ENCODE measurements around the gene TRAPPC14. TPM values are rescaled to one million over a fixed set of nuclear protein-coding genes. Genes with fewer than 3 reads are reported as not detected.

The TRAPPC14 gene
- total RNA-seq, 2 donors from 2014 or later, result 24.7 to 30.0 TPM

DNA sequence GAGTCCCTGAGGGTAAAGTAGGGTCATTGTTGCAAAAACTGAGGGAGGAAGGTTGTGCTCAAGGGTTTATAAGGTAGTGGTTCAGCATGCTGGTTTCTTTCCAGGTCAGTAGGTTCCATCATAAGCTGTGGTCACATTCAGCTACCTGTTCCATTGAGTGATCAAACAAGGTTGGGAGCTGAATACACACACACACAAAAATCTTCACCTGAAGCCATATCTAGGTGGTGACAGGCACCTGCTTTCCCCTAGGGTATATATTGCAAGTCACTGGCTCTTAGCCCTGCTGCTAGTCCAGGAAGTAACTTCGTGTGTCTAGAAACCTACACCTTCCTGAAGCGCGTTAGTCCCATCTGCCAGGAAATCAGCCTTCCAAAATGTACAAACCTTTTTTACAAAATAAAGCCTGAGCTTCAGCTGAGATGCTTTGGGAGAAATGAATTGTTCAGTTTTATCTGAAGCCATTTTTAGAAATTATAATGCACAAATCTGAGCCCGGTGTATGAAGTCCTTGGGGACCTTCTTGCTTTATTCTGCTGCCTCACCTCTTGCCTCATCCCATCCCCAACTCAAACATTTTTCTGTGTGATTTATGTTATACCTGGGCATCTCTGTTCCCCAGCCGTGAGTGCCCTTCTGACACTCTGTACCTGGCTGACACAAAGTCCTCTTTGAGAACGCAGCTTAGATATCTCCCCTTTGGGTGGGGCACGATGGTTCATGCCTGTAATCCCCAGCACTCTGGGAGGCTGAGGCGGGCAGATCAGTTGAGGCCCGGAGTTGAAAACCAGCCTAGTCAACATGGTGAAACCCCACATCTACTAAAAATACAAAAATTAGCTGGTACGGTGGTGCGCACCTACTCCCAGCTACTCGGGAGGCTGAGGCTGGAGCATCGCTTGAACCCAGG lies 20.4 kb downstream of the TRAPPC14 start:
- TF ChIP-seq CTCF (conservative IDR thresholded peaks at IDR 0.05), result no peak
- no peak overlapping the region for H3K4me3 Mint-ChIP-seq
- H3K9ac ChIP-seq (ENCODE audit: extremely low read depth, low read length, poor library complexity, severe bottlenecking), result no peak overlapping the region
- no peaks in the 10 kb centered on the region for H3K36me3 ChIP-seq (ENCODE audit: control insufficient read depth, insufficient read depth, low read length)
- H3K4me1 Mint-ChIP-seq, result peaks cover 3% of the 10 kb centered on the region
- no peaks in the 10 kb centered on the region for H3K36me3 Mint-ChIP-seq (ENCODE audit: low read depth)
- WGBS, 2 experiments (ENCODE audit: insufficient coverage in 1 of 2, insufficient read length in 1 of 2), result 78 to 93% methylated on average over 3 to 13 of the region's 13 CpGs
- peaks cover 17% of the 10 kb centered on the region for H3K27me3 Mint-ChIP-seq (ENCODE audit: insufficient read depth)
- H3K9me3 Mint-ChIP-seq, result no peaks in the 10 kb centered on the region
- H3K4me3 ChIP-seq (ENCODE audit: low read length), result no peak overlapping the region
- H3K9me3 ChIP-seq (ENCODE audit: control insufficient read depth, low read length), result no peaks in the 10 kb centered on the region
- H3K4me1 ChIP-seq (ENCODE audit: control insufficient read depth, insufficient read depth, low read length), result no peaks in the 10 kb centered on the region
- no peak overlapping the region for H3K27ac ChIP-seq (ENCODE audit: low read depth, low read length)
- H3K27me3 ChIP-seq (ENCODE audit: control insufficient read depth, insufficient read depth, low read length, poor library complexity, severe bottlenecking), result no peaks in the 10 kb centered on the region
- DNase-seq, result no peak
- H3K27ac Mint-ChIP-seq, result no peak overlapping the region

GRCh38 chr7:100132697-100133151 lies 25.8 kb downstream of the TRAPPC14 start:
- no peak overlapping the region for H3K27ac ChIP-seq (ENCODE audit: low read depth, low read length)
- Mint-ChIP-seq H3K4me3 (no peak overlapping the region), H3K36me3 (ENCODE audit: low read depth) (no peaks in the 10 kb centered on the region), H3K27ac (no peak overlapping the region), H3K4me1 (peaks cover 3% of the 10 kb centered on the region), H3K27me3 (ENCODE audit: insufficient read depth) (peaks cover 36% of the 10 kb centered on the region), H3K9me3 (no peaks in the 10 kb centered on the region)
- WGBS, 2 experiments (ENCODE audit: insufficient coverage in 1 of 2, insufficient read length in 1 of 2), result 29 to 33% methylated on average over 2 to 3 of the region's 3 CpGs
- H3K27me3 ChIP-seq (ENCODE audit: control insufficient read depth, insufficient read depth, low read length, poor library complexity, severe bottlenecking), result peaks cover 12% of the 10 kb centered on the region
- H3K9me3 ChIP-seq (ENCODE audit: control insufficient read depth, low read length), result no peaks in the 10 kb centered on the region
- no peak overlapping the region for H3K9ac ChIP-seq (ENCODE audit: extremely low read depth, low read length, poor library complexity, severe bottlenecking)
- H3K4me3 ChIP-seq (ENCODE audit: low read length), result no peak overlapping the region
- DNase-seq, result peak; percentile 90
- H3K4me1 ChIP-seq (ENCODE audit: control insufficient read depth, insufficient read depth, low read length), result no peaks in the 10 kb centered on the region
- no peaks in the 10 kb centered on the region for H3K36me3 ChIP-seq (ENCODE audit: control insufficient read depth, insufficient read depth, low read length)
- peak; percentile 95 for TF ChIP-seq CTCF (conservative IDR thresholded peaks at IDR 0.05)

- Mint-ChIP-seq H3K27ac (no peak overlapping the region), H3K36me3 (ENCODE audit: low read depth) (no peaks in the 10 kb centered on the region), H3K4me1 (peaks cover 3% of the 10 kb centered on the region), H3K4me3 (no peak overlapping the region), H3K9me3 (no peaks in the 10 kb centered on the region), H3K27me3 (ENCODE audit: insufficient read depth) (peaks cover 36% of the 10 kb centered on the region)
- DNase-seq, result no peak
- no peak overlapping the region for H3K27ac ChIP-seq (ENCODE audit: low read depth, low read length)
- 75 to 83% methylated on average over 7 of the region's 7 CpGs for WGBS, 2 experiments (ENCODE audit: insufficient coverage in 1 of 2, insufficient read length in 1 of 2)
- no peaks in the 10 kb centered on the region for H3K36me3 ChIP-seq (ENCODE audit: control insufficient read depth, insufficient read depth, low read length)
- no peaks in the 10 kb centered on the region for H3K4me1 ChIP-seq (ENCODE audit: control insufficient read depth, insufficient read depth, low read length)
- H3K9me3 ChIP-seq (ENCODE audit: control insufficient read depth, low read length), result no peaks in the 10 kb centered on the region
- H3K4me3 ChIP-seq (ENCODE audit: low read length), result no peak overlapping the region
- H3K27me3 ChIP-seq (ENCODE audit: control insufficient read depth, insufficient read depth, low read length, poor library complexity, severe bottlenecking), result peaks cover 12% of the 10 kb centered on the region
- no peak overlapping the region for H3K9ac ChIP-seq (ENCODE audit: extremely low read depth, low read length, poor library complexity, severe bottlenecking)
- TF ChIP-seq CTCF (conservative IDR thresholded peaks at IDR 0.05), result no peak
These were observed 26.4 kb downstream of the TRAPPC14 start for GRCh38 chr7:100132126-100132525.

Data from endodermal cell (in vitro differentiated cells).